Measurements from ENCODE around the gene PTPDC1. TPM values are rescaled to one million over a fixed set of nuclear protein-coding genes. Genes with fewer than 3 reads are reported as not detected.

PTPDC1 gene
- total and polyA plus RNA-seq, 9 of the 15 experiments (the other 6 are each of a cell fraction or from before 2014, with no cell fraction given) = 1.1 to 8.1 (median 5.7) TPM

DNA sequence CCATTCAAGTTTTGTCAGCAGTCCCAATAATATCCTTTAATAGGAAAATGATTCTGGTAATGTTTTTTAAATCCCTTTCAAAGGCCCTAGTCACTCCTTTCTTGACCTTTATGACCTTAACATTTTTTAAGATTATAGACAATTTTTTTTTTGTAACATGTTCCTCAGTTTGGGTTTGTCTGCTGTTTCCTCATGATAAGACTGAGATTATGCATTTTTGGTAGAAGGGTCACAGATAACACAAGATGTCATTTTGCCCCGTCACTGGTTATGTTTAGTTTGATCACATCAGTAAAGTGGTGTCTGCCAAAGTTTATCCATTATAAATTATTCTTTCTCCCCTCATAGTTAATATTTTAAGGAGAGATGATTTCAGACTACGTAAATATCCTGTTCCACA, 16.0 kb upstream of the PTPDC1 start (continued):
- TF ChIP-seq, protein P1, sequence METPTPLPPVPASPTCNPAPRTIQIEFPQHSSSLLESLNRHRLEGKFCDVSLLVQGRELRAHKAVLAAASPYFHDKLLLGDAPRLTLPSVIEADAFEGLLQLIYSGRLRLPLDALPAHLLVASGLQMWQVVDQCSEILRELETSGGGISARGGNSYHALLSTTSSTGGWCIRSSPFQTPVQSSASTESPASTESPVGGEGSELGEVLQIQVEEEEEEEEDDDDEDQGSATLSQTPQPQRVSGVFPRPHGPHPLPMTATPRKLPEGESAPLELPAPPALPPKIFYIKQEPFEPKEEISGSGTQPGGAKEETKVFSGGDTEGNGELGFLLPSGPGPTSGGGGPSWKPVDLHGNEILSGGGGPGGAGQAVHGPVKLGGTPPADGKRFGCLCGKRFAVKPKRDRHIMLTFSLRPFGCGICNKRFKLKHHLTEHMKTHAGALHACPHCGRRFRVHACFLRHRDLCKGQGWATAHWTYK (CRISPR knock-in tag; IDR thresholded peaks at IDR 0.05) = 0 out of 2 replicates have a peak, but pooled peaks have one; percentile 21
- TF ChIP-seq NCOR1 (IDR thresholded peaks at IDR 0.05) (peak; percentile 88), TFAM (CRISPR knock-in tag; conservative IDR thresholded peaks at IDR 0.05) (no peak), HDAC1 (IDR thresholded peaks at IDR 0.05) (peak in 1 of 2 experiments; percentile 96; a peak in 2 of 4 replicates), MECOM (CRISPR knock-in tag; IDR thresholded peaks at IDR 0.05) (no peak), ZNF347 (CRISPR knock-in tag; IDR thresholded peaks at IDR 0.05; ENCODE audit: low read depth) (no peak), MXI1 (IDR thresholded peaks at IDR 0.05; ENCODE audit: low read depth, low read length) (no peak), HDAC8 (tag; IDR thresholded peaks at IDR 0.05) (no peak), ZNF175 (CRISPR knock-in tag; IDR thresholded peaks at IDR 0.05; ENCODE audit: low read depth) (peak; percentile 51; the same call in 1 of the 2 replicates), CC2D1A (IDR thresholded peaks at IDR 0.05) (0 out of 2 replicates have a peak, but pooled peaks have one; percentile 46), ATF1 (CRISPR knock-in tag; IDR thresholded peaks at IDR 0.05) (no peak), ATF1 (tag; IDR thresholded peaks at IDR 0.05) (peak; percentile 58), NR2C1 (IDR thresholded peaks at IDR 0.05) (peak; percentile 15; the same call in 1 of the 2 replicates), NR2C1 (tag; IDR thresholded peaks at IDR 0.05) (peak; percentile 57; the same call in 1 of the 2 replicates), ZEB2 (IDR thresholded peaks at IDR 0.05) (no peak), CBX8 (IDR thresholded peaks at IDR 0.05; ENCODE audit: borderline replicate concordance, extremely low read depth, low read depth, low read length, poor library complexity, severe bottlenecking) (no peak), ZNF696 (CRISPR knock-in tag; conservative IDR thresholded peaks at IDR 0.05) (no peak)
- TF ChIP-seq, protein P2, sequence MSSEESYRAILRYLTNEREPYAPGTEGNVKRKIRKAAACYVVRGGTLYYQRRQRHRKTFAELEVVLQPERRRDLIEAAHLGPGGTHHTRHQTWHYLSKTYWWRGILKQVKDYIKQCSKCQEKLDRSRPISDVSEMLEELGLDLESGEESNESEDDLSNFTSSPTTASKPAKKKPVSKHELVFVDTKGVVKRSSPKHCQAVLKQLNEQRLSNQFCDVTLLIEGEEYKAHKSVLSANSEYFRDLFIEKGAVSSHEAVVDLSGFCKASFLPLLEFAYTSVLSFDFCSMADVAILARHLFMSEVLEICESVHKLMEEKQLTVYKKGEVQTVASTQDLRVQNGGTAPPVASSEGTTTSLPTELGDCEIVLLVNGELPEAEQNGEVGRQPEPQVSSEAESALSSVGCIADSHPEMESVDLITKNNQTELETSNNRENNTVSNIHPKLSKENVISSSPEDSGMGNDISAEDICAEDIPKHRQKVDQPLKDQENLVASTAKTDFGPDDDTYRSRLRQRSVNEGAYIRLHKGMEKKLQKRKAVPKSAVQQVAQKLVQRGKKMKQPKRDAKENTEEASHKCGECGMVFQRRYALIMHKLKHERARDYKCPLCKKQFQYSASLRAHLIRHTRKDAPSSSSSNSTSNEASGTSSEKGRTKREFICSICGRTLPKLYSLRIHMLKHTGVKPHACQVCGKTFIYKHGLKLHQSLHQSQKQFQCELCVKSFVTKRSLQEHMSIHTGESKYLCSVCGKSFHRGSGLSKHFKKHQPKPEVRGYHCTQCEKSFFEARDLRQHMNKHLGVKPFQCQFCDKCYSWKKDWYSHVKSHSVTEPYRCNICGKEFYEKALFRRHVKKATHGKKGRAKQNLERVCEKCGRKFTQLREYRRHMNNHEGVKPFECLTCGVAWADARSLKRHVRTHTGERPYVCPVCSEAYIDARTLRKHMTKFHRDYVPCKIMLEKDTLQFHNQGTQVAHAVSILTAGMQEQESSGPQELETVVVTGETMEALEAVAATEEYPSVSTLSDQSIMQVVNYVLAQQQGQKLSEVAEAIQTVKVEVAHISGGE (CRISPR knock-in tag; IDR thresholded peaks at IDR 0.05) = peak in 1 of 3 experiments; percentile 66; a peak in 1 of 6 replicates
- TF ChIP-seq, protein P3, sequence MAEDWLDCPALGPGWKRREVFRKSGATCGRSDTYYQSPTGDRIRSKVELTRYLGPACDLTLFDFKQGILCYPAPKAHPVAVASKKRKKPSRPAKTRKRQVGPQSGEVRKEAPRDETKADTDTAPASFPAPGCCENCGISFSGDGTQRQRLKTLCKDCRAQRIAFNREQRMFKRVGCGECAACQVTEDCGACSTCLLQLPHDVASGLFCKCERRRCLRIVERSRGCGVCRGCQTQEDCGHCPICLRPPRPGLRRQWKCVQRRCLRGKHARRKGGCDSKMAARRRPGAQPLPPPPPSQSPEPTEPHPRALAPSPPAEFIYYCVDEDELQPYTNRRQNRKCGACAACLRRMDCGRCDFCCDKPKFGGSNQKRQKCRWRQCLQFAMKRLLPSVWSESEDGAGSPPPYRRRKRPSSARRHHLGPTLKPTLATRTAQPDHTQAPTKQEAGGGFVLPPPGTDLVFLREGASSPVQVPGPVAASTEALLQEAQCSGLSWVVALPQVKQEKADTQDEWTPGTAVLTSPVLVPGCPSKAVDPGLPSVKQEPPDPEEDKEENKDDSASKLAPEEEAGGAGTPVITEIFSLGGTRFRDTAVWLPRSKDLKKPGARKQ (CRISPR knock-in tag; IDR thresholded peaks at IDR 0.05) = no peak
- TF ChIP-seq, protein P4, sequence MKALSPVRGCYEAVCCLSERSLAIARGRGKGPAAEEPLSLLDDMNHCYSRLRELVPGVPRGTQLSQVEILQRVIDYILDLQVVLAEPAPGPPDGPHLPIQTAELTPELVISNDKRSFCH (CRISPR knock-in tag; IDR thresholded peaks at IDR 0.05) = no peak
- TF ChIP-seq, protein P4 (tag; IDR thresholded peaks at IDR 0.05) = no peak
- TF ChIP-seq, protein P5, sequence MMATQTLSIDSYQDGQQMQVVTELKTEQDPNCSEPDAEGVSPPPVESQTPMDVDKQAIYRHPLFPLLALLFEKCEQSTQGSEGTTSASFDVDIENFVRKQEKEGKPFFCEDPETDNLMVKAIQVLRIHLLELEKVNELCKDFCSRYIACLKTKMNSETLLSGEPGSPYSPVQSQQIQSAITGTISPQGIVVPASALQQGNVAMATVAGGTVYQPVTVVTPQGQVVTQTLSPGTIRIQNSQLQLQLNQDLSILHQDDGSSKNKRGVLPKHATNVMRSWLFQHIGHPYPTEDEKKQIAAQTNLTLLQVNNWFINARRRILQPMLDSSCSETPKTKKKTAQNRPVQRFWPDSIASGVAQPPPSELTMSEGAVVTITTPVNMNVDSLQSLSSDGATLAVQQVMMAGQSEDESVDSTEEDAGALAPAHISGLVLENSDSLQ (IDR thresholded peaks at IDR 0.05) = peak; percentile 41; the same call in 1 of the 2 replicates

Data from K562 (cell line).